Occipital lobe (tissue), 2 donors: ENCODE data around the gene PIP4P1. TPM values are rescaled to one million over a fixed set of nuclear protein-coding genes. Genes with fewer than 3 reads are reported as not detected.
"Not testable (repeated sequence)": the region's sequence is repeated elsewhere in the genome, so short reads cannot be mapped to it uniquely, and the experiment has no call there.

ENCODE experiments used
- DNase-seq: peaks from one replicate; lab custom pipeline; 2025; lab: John Stamatoyannopoulos, UW
- total RNA-seq: library from RNA; depleted of rRNA; stranded (reverse); fragments of >200 nt; gene quantifications from one replicate; pipeline ENCODE4 v1.2.3, GENCODE V29; 2014

PIP4P1 gene
- total RNA-seq, 1 donor from 2014 or later = 26.0 TPM

GRCh38 chr14:20477211-20477876 lies 16.1 kb upstream of the PIP4P1 start:
- no peak for DNase-seq

GRCh38 chr14:20476776-20477175 lies 15.5 kb upstream of the PIP4P1 start:
- DNase-seq = no peak

- DNase-seq = no peak
Measured at GRCh38 chr14:20472536-20473169, 11.4 kb upstream of the PIP4P1 start.

GRCh38 chr14:20470603-20470901 lies 9.3 kb upstream of the PIP4P1 start:
- DNase-seq = no peak

- DNase-seq = no peak
Measured at GRCh38 chr14:20469890-20470602, 8.8 kb upstream of the PIP4P1 start.

- peak; percentile 83 for DNase-seq
Measured at GRCh38 chr14:20469242-20469889, 8.1 kb upstream of the PIP4P1 start, which contains the start of gene PNP. Gene PNP, plus strand, starts transcription at chr14:20469406. Its CDS starts 119 bp downstream, at chr14:20469525.

- no peak for DNase-seq
Measured at GRCh38 chr14:20468764-20469241, 7.6 kb upstream of the PIP4P1 start.

GRCh38 chr14:20460458-20461224 lies 593 bp downstream of the PIP4P1 start:
- DNase-seq = no peak

- no peak for DNase-seq
Measured at GRCh38 chr14:20458031-20458789, 3.0 kb downstream of the PIP4P1 start.

- DNase-seq = no peak
Measured at GRCh38 chr14:20456971-20457370, 4.3 kb downstream of the PIP4P1 start.

- DNase-seq = no peak
Measured at GRCh38 chr14:20455355-20456300, 5.6 kb downstream of the PIP4P1 start.

- peak; percentile 96 for DNase-seq
Measured at GRCh38 chr14:20454516-20455354, 6.5 kb downstream of the PIP4P1 start, which contains the start of the genes APEX1 and OSGEP. Gene APEX1, plus strand, starts transcription at chr14:20455226. Its CDS starts 420 bp downstream, at chr14:20455646. Gene OSGEP, minus strand, starts transcription at chr14:20454812. Its CDS starts 129 bp downstream, at chr14:20454683.

GRCh38 chr14:20452831-20453230 lies 8.4 kb downstream of the PIP4P1 start:
- not testable (repeated sequence) for DNase-seq

GRCh38 chr14:20446889-20447288 lies 14.3 kb downstream of the PIP4P1 start:
- DNase-seq = no peak

- DNase-seq = not testable (repeated sequence)
Measured at GRCh38 chr14:20443650-20444049, 17.6 kb downstream of the PIP4P1 start.

- DNase-seq = no peak
Measured at GRCh38 chr14:20441461-20441860, 19.8 kb downstream of the PIP4P1 start.

GRCh38 chr14:20440882-20441281 lies 20.4 kb downstream of the PIP4P1 start:
- DNase-seq = no peak

GRCh38 chr14:20440465-20440864 lies 20.8 kb downstream of the PIP4P1 start:
- DNase-seq = no peak
